Trophoblast cell (in vitro differentiated cells and primary cell): ENCODE data around the gene C5orf15.

Source experiments
- DNase-seq, 2 donors: peaks; one replicate each; pipeline ENCODE4 v3.0.0-alpha.2; 2016
- H2AFZ ChIP-seq: 2 replicates; pipeline ENCODE4 v1.6.1; 2013; ENCODE audit warnings: low read length, moderate library complexity, mild to moderate bottlenecking; ENCODE audit not compliant: insufficient read depth, poor library complexity
- H2AK5ac ChIP-seq: 2 replicates; pipeline ENCODE4 v1.6.1; 2013; ENCODE audit warnings: mild to moderate bottlenecking, low read length
- H2BK120ac ChIP-seq: 2 replicates; pipeline ENCODE4 v1.6.1; 2013; ENCODE audit warnings: low read length, mild to moderate bottlenecking, moderate library complexity; ENCODE audit not compliant: insufficient read depth, poor library complexity
- H2BK12ac ChIP-seq: 2 replicates; pipeline ENCODE4 v1.6.1; 2013; ENCODE audit warnings: mild to moderate bottlenecking, low read length, moderate library complexity
- H2BK5ac ChIP-seq: 2 replicates; pipeline ENCODE4 v1.6.1; 2013; ENCODE audit warnings: low read length, low read depth, moderate library complexity, mild to moderate bottlenecking; ENCODE audit not compliant: poor library complexity
- H3K14ac ChIP-seq: 2 replicates; pipeline ENCODE4 v1.6.1; 2013; ENCODE audit warnings: mild to moderate bottlenecking, low read length
- H3K18ac ChIP-seq: 2 replicates; pipeline ENCODE4 v1.6.1; 2013; ENCODE audit warnings: mild to moderate bottlenecking, low read length
- H3K23ac ChIP-seq: 2 replicates; pipeline ENCODE4 v1.6.1; 2013; ENCODE audit warnings: low read length
- H3K27ac ChIP-seq: 2 replicates; pipeline ENCODE4 v1.5.1; 2013; ENCODE audit warnings: low read depth, mild to moderate bottlenecking, inconsistent platforms, low read length, moderate library complexity
- H3K27me3 ChIP-seq: 2 replicates; pipeline ENCODE4 v1.6.1; 2013; ENCODE audit warnings: inconsistent platforms, mild to moderate bottlenecking, low read length, moderate library complexity; ENCODE audit not compliant: insufficient read depth
- H3K36me3 ChIP-seq, 2 experiments: 1 replicate in 1 of 2; 2 replicates in 1 of 2; pipeline ENCODE4 v1.6.1; 2013; ENCODE audit warnings: low read length in 2 of 2, mild to moderate bottlenecking in 2 of 2, moderate library complexity in 1 of 2; ENCODE audit not compliant: insufficient read depth in 2 of 2, control insufficient read depth in 1 of 2
- H3K4ac ChIP-seq: 2 replicates; pipeline ENCODE4 v1.6.1; 2013; ENCODE audit warnings: low read depth, mild to moderate bottlenecking, low read length, moderate library complexity
- H3K4me1 ChIP-seq, 2 experiments: 1 replicate in 1 of 2; 2 replicates in 1 of 2; pipeline ENCODE4 v1.6.1; 2013; ENCODE audit warnings: low read length in 2 of 2, mild to moderate bottlenecking in 2 of 2, moderate library complexity in 1 of 2; ENCODE audit not compliant: insufficient read depth in 2 of 2, control insufficient read depth in 1 of 2
- H3K4me2 ChIP-seq: 2 replicates; pipeline ENCODE4 v1.6.1; 2013; ENCODE audit warnings: inconsistent platforms, mild to moderate bottlenecking, low read length, moderate library complexity
- H3K4me3 ChIP-seq: 2 replicates; pipeline ENCODE4 v1.5.1; 2013; ENCODE audit warnings: mild to moderate bottlenecking, low read depth, low read length, inconsistent platforms
- H3K79me1 ChIP-seq: one replicate; pipeline ENCODE4 v1.6.1; 2013; ENCODE audit warnings: low read length
- H3K79me2 ChIP-seq: 2 replicates; pipeline ENCODE4 v1.6.1; 2013; ENCODE audit warnings: low read length, mild to moderate bottlenecking; ENCODE audit not compliant: control insufficient read depth, insufficient read depth, poor library complexity
- H3K9ac ChIP-seq: 2 replicates; pipeline ENCODE4 v1.6.1; 2013; ENCODE audit warnings: mild to moderate bottlenecking, low read length
- H3K9me3 ChIP-seq: 2 replicates; pipeline ENCODE4 v1.6.1; 2013; ENCODE audit warnings: low read depth, mild to moderate bottlenecking, control low read depth, inconsistent platforms, low read length; ENCODE audit not compliant: insufficient read depth
- H4K12ac ChIP-seq: 2 replicates; pipeline ENCODE4 v1.6.1; 2013; ENCODE audit warnings: low read depth, mild to moderate bottlenecking, low read length, moderate library complexity
- H4K8ac ChIP-seq: 2 replicates; pipeline ENCODE4 v1.6.1; 2013; ENCODE audit warnings: low read depth, mild to moderate bottlenecking, low read length, moderate library complexity
- H4K91ac ChIP-seq: one replicate; pipeline ENCODE4 v1.6.1; 2013; ENCODE audit warnings: low read depth, mild to moderate bottlenecking, low read length, moderate library complexity
- WGBS: extraction: QIAGEN DNeasy Blood & Tissue Kit; methylation state at CpG from one replicate; pipeline ENCODE4 v1.1.7; 2013; ENCODE audit warnings: missing lambda C conversion rate; ENCODE audit not compliant: insufficient read length, insufficient coverage; ENCODE audit errors: extremely low coverage; 5-methylcytosine and 5-hydroxymethylcytosine counted together

The C5orf15 gene

GRCh38 chr5:133930061-133930812 lies 38.2 kb downstream of the C5orf15 start:
- no peak overlapping the region for H4K8ac ChIP-seq
- no peak overlapping the region for H3K23ac ChIP-seq
- no peaks in the 10 kb centered on the region for H3K9me3 ChIP-seq
- H2AFZ ChIP-seq = no peak overlapping the region
- WGBS = no CpG with 5 or more reads among the region's 16 CpGs
- no peak overlapping the region for H2AK5ac ChIP-seq
- no peak overlapping the region for H3K9ac ChIP-seq
- H2BK5ac ChIP-seq = no peak overlapping the region
- no peak overlapping the region for H3K27ac ChIP-seq
- no peak overlapping the region for H2BK120ac ChIP-seq
- no peak overlapping the region for H3K18ac ChIP-seq
- H3K27me3 ChIP-seq = no peaks in the 10 kb centered on the region
- no peak overlapping the region for H3K4ac ChIP-seq
- no peak overlapping the region for H3K4me2 ChIP-seq
- H3K79me2 ChIP-seq = no peaks in the 10 kb centered on the region
- peaks cover 14 to 17% of the 10 kb centered on the region in 2 experiments for H3K4me1 ChIP-seq
- H3K79me1 ChIP-seq = peaks cover 11% of the 10 kb centered on the region
- no peak overlapping the region for H3K14ac ChIP-seq
- DNase-seq = peak in 1 of 2 donors; percentile 23
- H4K91ac ChIP-seq = no peak overlapping the region
- no peak overlapping the region for H3K4me3 ChIP-seq
- H3K36me3 ChIP-seq = no peaks in the 10 kb centered on the region
- no peak overlapping the region for H4K12ac ChIP-seq
- no peak overlapping the region for H2BK12ac ChIP-seq

GRCh38 chr5:133928587-133929393 lies 39.6 kb downstream of the C5orf15 start:
- Histone ChIP-seq H3K27me3 (no peaks in the 10 kb centered on the region), H3K18ac (no peak overlapping the region), H2AK5ac (no peak overlapping the region), H2BK12ac (no peak overlapping the region), H3K4me2 (no peak overlapping the region), H3K14ac (no peak overlapping the region), H3K4ac (no peak overlapping the region), H3K79me1 (peaks cover 15% of the 10 kb centered on the region), H2BK120ac (no peak overlapping the region), H3K79me2 (no peaks in the 10 kb centered on the region), H4K8ac (no peak overlapping the region), H3K9ac (no peak overlapping the region), H3K9me3 (no peaks in the 10 kb centered on the region), H2AFZ (no peak overlapping the region), H3K27ac (no peak overlapping the region), H3K4me3 (no peak overlapping the region), H3K4me1 (peaks cover 18 to 25% of the 10 kb centered on the region in 2 experiments), H4K12ac (no peak overlapping the region), H2BK5ac (no peak overlapping the region), H4K91ac (no peak overlapping the region), H3K36me3 (no peaks in the 10 kb centered on the region), H3K23ac (no peak overlapping the region)
- DNase-seq = no peak
- no CpG with 5 or more reads among the region's 9 CpGs for WGBS

DNA sequence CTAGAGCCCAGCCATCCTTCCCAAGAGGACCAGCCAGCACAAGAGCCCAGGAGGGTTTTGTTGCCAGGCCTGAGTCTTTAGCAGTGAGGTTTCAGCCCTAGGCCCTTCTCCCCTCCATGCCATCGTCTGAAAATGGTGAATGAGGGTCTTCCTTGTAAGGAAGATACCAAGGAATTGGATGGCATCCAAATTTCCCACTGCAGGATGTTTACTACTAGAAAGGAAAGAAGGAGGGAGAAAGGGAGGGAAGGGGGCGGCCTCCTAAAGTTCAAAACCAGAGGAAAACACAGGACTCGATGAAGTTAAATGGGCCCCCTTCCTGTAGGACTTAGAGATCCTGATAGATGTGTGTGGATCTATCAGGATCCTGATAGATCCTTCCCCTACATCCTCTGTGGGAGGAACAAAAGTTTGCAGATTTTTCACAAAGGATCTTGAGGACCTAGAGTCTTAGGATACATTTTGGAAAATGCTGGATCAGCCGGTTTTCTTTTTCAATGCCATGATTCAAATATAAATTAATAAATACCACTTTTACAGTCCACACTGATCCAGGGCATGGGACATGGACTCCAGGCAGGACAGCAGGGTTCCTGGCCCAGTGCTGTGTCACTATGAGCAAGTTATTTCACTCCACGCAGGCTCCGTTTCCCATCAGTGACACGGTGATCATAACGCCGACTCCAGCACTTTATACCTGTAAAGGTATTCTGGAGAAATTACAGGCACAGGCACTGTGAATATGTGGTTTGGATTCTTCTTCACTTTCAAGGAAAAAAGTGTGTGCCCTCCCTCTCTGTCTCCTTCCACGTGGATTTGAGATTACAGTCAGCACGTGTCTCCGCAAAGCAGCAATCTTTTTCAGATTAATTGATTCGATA lies 40.9 kb downstream of the C5orf15 start:
- Histone ChIP-seq H2AFZ (no peak overlapping the region), H3K79me1 (peaks cover 15% of the 10 kb centered on the region), H3K14ac (no peak overlapping the region), H3K9me3 (no peaks in the 10 kb centered on the region), H2BK5ac (peak overlapping the region; percentile 0), H3K4me2 (no peak overlapping the region), H4K91ac (no peak overlapping the region), H3K4me1 (peaks cover 18 to 25% of the 10 kb centered on the region in 2 experiments), H2AK5ac (no peak overlapping the region), H3K27ac (no peak overlapping the region), H4K8ac (no peak overlapping the region), H3K27me3 (no peaks in the 10 kb centered on the region), H3K4ac (no peak overlapping the region), H3K4me3 (no peak overlapping the region), H3K9ac (no peak overlapping the region), H3K18ac (no peak overlapping the region), H3K23ac (no peak overlapping the region), H2BK12ac (peak overlapping the region; percentile 32), H2BK120ac (no peak overlapping the region), H3K79me2 (no peaks in the 10 kb centered on the region), H3K36me3 (no peaks in the 10 kb centered on the region), H4K12ac (no peak overlapping the region)
- no peak for DNase-seq
- WGBS = no CpG with 5 or more reads among the region's 13 CpGs
